Endothelial cell of umbilical vein (primary cell): ENCODE data around the gene CACNA1E. TPM values are rescaled to one million over a fixed set of nuclear protein-coding genes. Genes with fewer than 3 reads are reported as not detected.

ENCODE experiments used
- BruUV-seq: library from RNA; stranded (reverse); fragments of 400-500 nt; replicated peaks from 2 replicates; lab custom pipeline; 2021; lab: Mats Ljungman, UMichigan
- CTCF ChIA-PET: fragments of 300-600, 350-600 bp; sonication (Branson Sonifier 250); formaldehyde crosslinking; loops from one replicate; lab custom pipeline; 2021; ENCODE audit warnings: antibody characterized with exemption, inconsistent platforms; lab: Charles Lee
- POLR2A ChIA-PET: fragments of 300-600, 350-600 bp; sonication (Branson Sonifier 250); formaldehyde crosslinking; loops from one replicate; lab custom pipeline; 2021; ENCODE audit warnings: antibody characterized with exemption, inconsistent platforms; lab: Charles Lee
- DNase-seq: peaks from one replicate; pipeline ENCODE4 v3.0.0-alpha.2; 2011; ENCODE audit warnings: low read depth, low spot score
- FAIRE-seq: peaks from 2 replicates; lab custom pipeline; 2011; peaks lifted over from hg19 to GRCh38; lab: Jason Lieb, UNC
- H2AFZ ChIP-seq: 2 replicates; pipeline ENCODE4 v1.6.0; 2012; ENCODE audit warnings: low read depth, low read length, control low read depth, inconsistent platforms
- H3K27ac ChIP-seq: 2 replicates; pipeline ENCODE4 v1.5.1; 2011; ENCODE audit warnings: low read depth, mild to moderate bottlenecking, control low read depth, low read length, moderate library complexity; ENCODE audit not compliant: insufficient read depth
- H3K27me3 ChIP-seq, 2 experiments: 2 replicates each; pipeline versions ENCODE4 v1.6.0 to v1.6.1; 2011; ENCODE audit warnings: low read length in 2 of 2, mixed read lengths in 1 of 2; ENCODE audit not compliant: control insufficient read depth in 2 of 2, insufficient read depth in 2 of 2
- H3K36me3 ChIP-seq, 2 experiments: 2 replicates in 1 of 2; 3 replicates in 1 of 2; pipeline ENCODE4 v1.5.1; 2011; ENCODE audit warnings: low read length in 2 of 2, mild to moderate bottlenecking in 1 of 2, moderate library complexity in 1 of 2; ENCODE audit not compliant: control insufficient read depth in 2 of 2, insufficient read depth in 2 of 2; ENCODE audit errors: extremely low read depth in 1 of 2
- H3K4me1 ChIP-seq: 3 replicates; pipeline ENCODE4 v1.5.1; 2011; ENCODE audit warnings: mild to moderate bottlenecking, low read length; ENCODE audit not compliant: control insufficient read depth, insufficient read depth; ENCODE audit errors: extremely low read depth
- H3K4me2 ChIP-seq: 2 replicates; pipeline ENCODE4 v1.6.1; 2011; ENCODE audit warnings: low read length, control low read depth, mixed read lengths; ENCODE audit not compliant: insufficient read depth
- H3K4me3 ChIP-seq, 3 experiments: fragments of 200-600 bp in 1 of 3; sonication (generic), shearing (Covaris generic) in 1 of 3; replicated peaks in 1 of 3; 2 replicates each; pipeline ENCODE4 v1.5.1; 2011 to 2016; ENCODE audit warnings: control low read depth in 3 of 3, low read length in 3 of 3, mild to moderate bottlenecking in 2 of 3, inconsistent platforms in 1 of 3, low read depth in 1 of 3, moderate library complexity in 1 of 3; ENCODE audit not compliant: insufficient read depth in 1 of 3
- H3K79me2 ChIP-seq: 2 replicates; pipeline ENCODE4 v1.6.0; 2012; ENCODE audit warnings: low read length, inconsistent platforms; ENCODE audit not compliant: control insufficient read depth, insufficient read depth
- H3K9ac ChIP-seq: replicated peaks from 2 replicates; pipeline ENCODE3; 2011; ENCODE audit warnings: low read length, control low read depth; ENCODE audit not compliant: insufficient read depth; ENCODE audit errors: extremely low read depth
- H3K9me1 ChIP-seq: replicated peaks from 3 replicates; pipeline ENCODE4 v1.6.0; 2011; ENCODE audit warnings: mild to moderate bottlenecking, low read length; ENCODE audit not compliant: control insufficient read depth, insufficient read depth; ENCODE audit errors: extremely low read depth
- H3K9me3 ChIP-seq: replicated peaks from 2 replicates; pipeline ENCODE4 v1.5.1; 2012; ENCODE audit warnings: low read length, inconsistent platforms; ENCODE audit not compliant: control insufficient read depth, insufficient read depth
- H4K20me1 ChIP-seq: replicated peaks from 2 replicates; pipeline ENCODE3; 2011; ENCODE audit warnings: mild to moderate bottlenecking, low read length; ENCODE audit not compliant: control insufficient read depth, insufficient read depth; ENCODE audit errors: extremely low read depth
- CTCF ChIP-seq, 2 donors: IDR thresholded peaks; 1 replicate in 1 of 2; 2 replicates in 1 of 2; pipeline ENCODE4 v1.5.1; 2011; ENCODE audit warnings: low read length in 2 of 2, mild to moderate bottlenecking in 2 of 2, moderate library complexity in 2 of 2, control low read depth in 1 of 2, inconsistent platforms in 1 of 2, low read depth in 1 of 2; ENCODE audit not compliant: insufficient read depth in 1 of 2; ENCODE audit errors: extremely low read depth in 1 of 2
- EZH2 ChIP-seq: IDR thresholded peaks from 2 replicates; pipeline ENCODE4 v1.6.1; 2012; ENCODE audit warnings: borderline replicate concordance, low read depth, mild to moderate bottlenecking, moderate library complexity, low read length, inconsistent platforms; ENCODE audit not compliant: severe bottlenecking
- JUN ChIP-seq: IDR thresholded peaks from 2 replicates; pipeline ENCODE4 v1.6.1; 2011; ENCODE audit warnings: borderline replicate concordance, low read depth; ENCODE audit not compliant: insufficient read length, insufficient read depth
- POLR2A ChIP-seq: IDR thresholded peaks from 2 replicates; pipeline ENCODE4 v1.6.1; 2012; ENCODE audit warnings: low read depth, mild to moderate bottlenecking, control low read depth, low read length
- dilution Hi-C: fragments of 300-500 bp; cut with MboI; formaldehyde crosslinking; loops from one replicate; pipeline ENCODE4 v1.15.0; 2019; ENCODE audit warnings: low sequenced_read_pairs; ENCODE audit not compliant: extremely low pct_ligation_motif_present
- intact Hi-C: fragments of 100-400 bp; cut with micrococcal nuclease; formaldehyde crosslinking; loops from one replicate; pipeline ENCODE4 v1.10.0; 2022
- polyA plus RNA-seq, 4 experiments: library from polyadenylated mRNA; depleted of rRNA in 3 of 4; stranded (reverse) in 3 of 4; unstranded in 1 of 4; fragments of >200 nt; gene quantifications; 2 replicates each; pipeline versions ENCODE4 v1.2.1 to v1.2.3, GENCODE V29; 2011 to 2012; ENCODE audit warnings: missing spikeins in 1 of 4
- total RNA-seq: library from RNA; stranded (reverse); gene quantifications from 2 replicates; pipeline ENCODE4 v1.2.3, GENCODE V29; 2021
- TF ChIP-seq, protein P1 (sequence below): IDR thresholded peaks from 2 replicates; pipeline ENCODE4 v1.6.1; 2011; ENCODE audit not compliant: insufficient read depth, insufficient read length

The CACNA1E gene
- total and polyA plus RNA-seq, 2 donors (not counting 3 experiments of a cell fraction or from before 2014, with no cell fraction given), result not detected

- H3K4me2 ChIP-seq, result no peak overlapping the region
- no TSS peak for BruUV-seq
- POLR2A ChIA-PET, result no interaction called here
- no peaks in the 10 kb centered on the region for H3K79me2 ChIP-seq
- H2AFZ ChIP-seq, result no peak overlapping the region
- CTCF ChIA-PET, result no interaction called here
- no peaks in the 10 kb centered on the region for H3K36me3 ChIP-seq
- H3K9me1 ChIP-seq, result no peaks in the 10 kb centered on the region
- TF ChIP-seq CTCF (IDR thresholded peaks at IDR 0.05; ENCODE audit: extremely low read depth in 1 of 2, insufficient read depth in 1 of 2, low read depth in 1 of 2, low read length in 2 of 2), result no peak
- no peak for TF ChIP-seq POLR2A
- H3K27ac ChIP-seq, result no peak overlapping the region
- no peaks in the 10 kb centered on the region for H3K4me1 ChIP-seq
- H3K9ac ChIP-seq, result no peak overlapping the region
- intact Hi-C loops, result no loop called here
- dilution Hi-C loops, result no loop called here
- DNase-seq (no peak), FAIRE-seq (no peak)
- peaks cover 2% of the 10 kb centered on the region for H3K9me3 ChIP-seq
- no peak overlapping the region for H3K4me3 ChIP-seq
- no peaks in the 10 kb centered on the region for H3K27me3 ChIP-seq
- H4K20me1 ChIP-seq, result no peaks in the 10 kb centered on the region
These were observed 329.9 kb downstream of the CACNA1E start for GRCh38 chr1:181813266-181813665.

- DNase-seq (no peak), FAIRE-seq (no peak)
- H3K9ac ChIP-seq, result no peak overlapping the region
- ChIA-PET POLR2A (no interaction called here), CTCF (no interaction called here)
- no peak overlapping the region for H3K27ac ChIP-seq
- no peaks in the 10 kb centered on the region for H3K27me3 ChIP-seq
- no peak overlapping the region for H2AFZ ChIP-seq
- intact Hi-C loops, result no loop called here
- no peaks in the 10 kb centered on the region for H3K9me1 ChIP-seq
- dilution Hi-C loops, result no loop called here
- TF ChIP-seq EZH2, result no peak
- TF ChIP-seq, protein P1, sequence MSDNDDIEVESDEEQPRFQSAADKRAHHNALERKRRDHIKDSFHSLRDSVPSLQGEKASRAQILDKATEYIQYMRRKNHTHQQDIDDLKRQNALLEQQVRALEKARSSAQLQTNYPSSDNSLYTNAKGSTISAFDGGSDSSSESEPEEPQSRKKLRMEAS, result no peak
- TF ChIP-seq JUN, result no peak
- TF ChIP-seq POLR2A, result no peak
- no peaks in the 10 kb centered on the region for H3K36me3 ChIP-seq
- no peak overlapping the region for H3K4me2 ChIP-seq
- no peak overlapping the region for H3K4me3 ChIP-seq
- BruUV-seq, result no TSS peak
- no peaks in the 10 kb centered on the region for H3K4me1 ChIP-seq
- H3K9me3 ChIP-seq, result peaks cover 2% of the 10 kb centered on the region
- H3K79me2 ChIP-seq, result no peaks in the 10 kb centered on the region
- no peaks in the 10 kb centered on the region for H4K20me1 ChIP-seq
These were observed 333.3 kb downstream of the CACNA1E start for GRCh38 chr1:181816608-181817007.
